AG08395 (cell line): Measurements from ENCODE around the gene UFSP2.
A peak's percentile ranks its signal among the peaks of the same experiment; 100 is the strongest.

ENCODE experiments used
- DNase-seq: peaks from one replicate; pipeline ENCODE4 v3.0.0; 2012; ENCODE audit warnings: mixed read lengths, low spot score

UFSP2 gene

GRCh38 chr4:185426960-185427688, 1.4 kb upstream of the UFSP2 start:
- no peak for DNase-seq

- DNase-seq: peak; percentile 57
Observed at GRCh38 chr4:185424905-185425646, 688 bp downstream of the UFSP2 start.

GRCh38 chr4:185421366-185422124, 4.2 kb downstream of the UFSP2 start:
- peak; percentile 28 for DNase-seq

GRCh38 chr4:185416955-185417354, 8.8 kb downstream of the UFSP2 start:
- no peak for DNase-seq

DNA sequence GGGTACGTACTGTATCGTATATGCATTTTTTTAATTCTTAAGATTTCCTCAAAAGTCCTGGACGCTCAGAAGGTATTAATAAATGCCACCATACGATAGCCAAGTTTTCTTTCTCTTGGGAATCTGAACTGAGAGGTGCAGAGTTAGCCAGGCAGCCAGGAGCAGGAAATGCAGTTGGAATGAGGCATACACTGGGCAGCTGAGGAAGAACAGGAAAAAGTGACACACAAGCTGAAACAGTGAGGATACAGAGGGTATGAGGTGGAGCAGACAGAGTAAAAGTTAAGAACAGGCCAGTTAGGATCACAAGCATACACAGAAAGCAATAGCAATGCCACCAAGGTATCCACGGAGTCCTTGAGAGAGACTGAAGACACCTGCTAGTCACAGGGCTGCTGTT, 13.4 kb downstream of the UFSP2 start:
- no peak for DNase-seq

DNA sequence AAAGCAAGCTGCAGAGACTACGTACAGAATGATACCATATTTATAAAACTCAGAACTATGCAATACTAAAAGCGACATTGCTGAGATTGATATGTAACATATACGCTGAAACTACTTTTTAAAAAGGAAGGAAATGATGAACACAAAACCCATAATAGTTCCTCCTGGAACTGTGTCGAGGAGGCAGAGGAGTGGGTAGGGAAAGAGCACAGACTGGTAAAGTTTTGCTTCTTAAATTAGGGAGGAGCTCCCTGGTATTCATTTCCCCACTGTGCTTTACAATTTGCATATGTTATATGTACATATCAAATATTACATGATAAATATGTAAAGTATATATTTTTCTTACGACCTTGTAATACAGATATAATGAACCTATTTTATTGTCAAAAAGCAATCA, 13.9 kb downstream of the UFSP2 start:
- no peak for DNase-seq

GRCh38 chr4:185408432-185408831, 17.3 kb downstream of the UFSP2 start:
- DNase-seq: no peak

- no peak for DNase-seq
Observed at GRCh38 chr4:185405296-185405999, 20.3 kb downstream of the UFSP2 start.

DNA sequence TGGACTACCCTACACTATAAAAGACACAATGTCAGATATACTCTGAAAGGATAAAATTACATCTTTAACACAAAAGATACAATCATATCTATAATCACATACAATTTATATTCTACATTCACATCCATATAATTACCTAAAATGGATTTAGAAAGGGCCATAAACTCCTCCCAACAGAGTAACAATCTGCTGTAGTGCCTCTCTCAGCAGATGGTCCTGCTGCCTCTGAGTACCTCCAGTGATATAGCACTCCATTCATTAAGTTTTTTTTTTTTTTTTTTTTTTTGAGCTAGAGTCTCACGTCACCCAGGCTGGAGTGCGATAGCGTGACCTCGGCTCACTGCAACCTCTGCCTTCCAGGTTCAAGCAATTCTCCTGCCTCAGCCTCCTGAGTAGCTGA, 21.7 kb downstream of the UFSP2 start:
- no peak for DNase-seq

GRCh38 chr4:185399466-185399865, 26.3 kb downstream of the UFSP2 start:
- DNase-seq: no peak

DNA sequence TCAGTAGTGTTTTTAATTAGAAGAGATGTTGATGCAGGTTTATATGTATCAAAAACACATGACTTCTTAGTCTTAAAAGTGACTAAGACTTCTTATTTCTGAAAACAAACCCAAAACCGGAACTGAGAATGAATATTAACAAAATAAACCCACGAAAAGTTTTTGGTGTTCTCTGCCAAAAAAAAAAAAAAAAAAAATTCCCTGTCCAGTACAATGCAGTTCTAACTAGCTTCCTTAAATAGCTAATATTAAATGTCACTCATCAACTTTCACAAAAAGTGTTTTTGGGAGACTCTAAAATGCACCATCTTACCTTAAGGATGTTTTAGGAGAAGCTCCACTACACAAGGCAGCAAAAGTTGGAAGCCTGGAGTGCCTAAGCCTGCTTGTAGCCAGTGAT, 27.1 kb downstream of the UFSP2 start:
- DNase-seq: no peak

DNA sequence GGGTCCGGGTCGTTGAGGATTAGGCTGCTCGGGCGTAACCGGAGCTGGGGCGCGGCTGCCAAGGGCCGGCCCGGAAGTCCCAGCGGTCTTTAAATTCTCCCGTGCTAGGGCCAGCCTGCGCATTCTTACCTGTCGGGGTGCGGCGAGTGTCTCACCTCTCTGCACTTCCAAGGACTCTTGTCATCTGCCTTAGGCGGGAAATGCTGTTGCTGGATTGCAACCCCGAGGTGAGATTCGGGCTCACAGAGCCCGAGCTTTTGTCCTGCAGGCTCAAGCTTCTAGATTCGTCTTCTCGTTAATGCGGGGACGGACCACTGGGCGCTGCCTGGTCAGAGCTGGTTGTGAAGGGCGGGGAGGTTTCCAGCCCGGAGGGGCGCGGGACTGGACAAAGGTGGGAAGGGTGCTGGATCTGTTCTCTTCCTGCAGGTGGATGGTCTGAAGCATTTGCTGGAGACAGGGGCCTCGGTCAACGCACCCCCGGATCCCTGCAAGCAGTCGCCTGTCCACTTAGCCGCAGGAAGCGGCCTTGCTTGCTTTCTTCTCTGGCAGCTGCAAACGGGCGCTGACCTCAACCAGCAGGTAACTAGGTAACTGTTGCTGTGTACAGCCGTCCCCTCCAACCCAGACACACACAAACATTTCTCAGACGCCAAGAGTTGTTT, 28.9 kb downstream of the UFSP2 start, which contains the start of gene ANKRD37:
ANKRD37 (plus strand) TSS at position 118 of the 662 bp plus-strand sequence; CDS start at position 201, 83 bp downstream.
- peak; percentile 38 for DNase-seq

DNA sequence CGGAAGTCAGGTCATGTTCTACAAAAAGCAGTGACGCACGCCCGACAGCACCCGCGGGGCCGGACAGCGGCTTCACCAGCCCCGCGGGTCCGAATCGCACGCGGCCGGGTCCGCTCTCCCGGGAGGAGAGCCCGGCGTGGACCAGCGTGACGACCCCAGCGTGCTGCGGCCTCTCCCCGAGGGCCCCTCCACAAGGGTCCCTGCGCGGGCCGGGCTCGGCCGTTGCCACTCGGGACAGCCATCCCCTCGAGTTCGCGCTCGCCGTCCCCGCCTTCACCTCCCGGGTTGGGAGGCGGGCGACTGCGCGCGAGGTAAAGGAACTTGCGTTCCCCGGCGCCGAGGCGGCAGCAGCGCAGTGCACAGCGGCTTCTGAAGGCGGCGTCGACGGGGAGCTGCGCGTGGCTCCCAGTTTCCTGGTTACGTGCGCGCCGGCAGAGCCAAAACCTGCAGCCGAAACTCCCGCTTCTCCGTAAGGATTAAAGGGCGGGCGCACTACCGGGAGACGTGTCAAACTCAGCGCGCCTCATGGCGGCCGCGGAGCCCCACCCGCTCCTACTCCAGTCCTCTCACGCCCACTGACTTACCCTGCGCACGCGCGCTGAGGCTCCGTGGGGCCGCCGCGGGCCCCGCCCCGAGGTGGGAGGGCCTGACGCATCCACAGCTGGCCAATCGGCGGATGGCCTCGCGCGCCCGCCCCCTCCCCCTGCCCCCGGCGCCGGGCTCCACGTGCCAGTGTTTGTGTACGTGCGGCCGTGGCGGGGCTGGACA, 29.6 kb downstream of the UFSP2 start:
- peak; percentile 100 for DNase-seq

GRCh38 chr4:185395238-185395955, 30.4 kb downstream of the UFSP2 start, which contains the start of gene LRP2BP:
Gene LRP2BP, minus strand, starts transcription at chr4:185395924. Its CDS starts 17,738 bp downstream, at chr4:185378186.
- no peak for DNase-seq

DNA sequence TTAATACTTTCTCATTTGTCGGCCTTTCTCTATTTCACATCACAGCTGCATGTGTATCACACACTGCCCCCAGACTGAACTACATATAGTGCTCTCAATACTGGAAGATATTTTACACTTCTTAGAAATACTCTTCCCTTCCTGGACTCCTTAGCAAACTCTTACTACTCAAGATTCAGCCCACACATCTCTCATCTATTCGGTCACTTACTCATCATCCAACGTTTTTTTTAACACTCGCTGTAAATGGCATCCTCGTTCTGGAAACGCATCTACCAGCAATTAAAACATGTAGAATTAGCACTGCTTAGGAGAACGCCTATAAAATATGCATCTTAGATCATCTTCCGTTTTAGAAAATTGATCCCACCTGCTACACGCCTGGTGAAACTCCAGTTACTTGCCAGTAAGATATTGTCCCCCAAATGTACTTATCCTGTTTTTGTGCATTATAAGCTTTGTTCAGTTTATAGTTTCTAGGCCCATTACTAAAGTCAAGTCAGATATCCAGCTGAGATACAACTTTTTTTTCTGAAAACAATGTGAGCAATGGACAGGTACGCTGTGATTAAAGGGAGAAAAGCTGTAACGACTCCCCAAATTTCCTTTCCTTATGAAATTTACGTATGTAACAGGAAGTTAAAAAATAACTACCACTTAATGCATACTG, 31.1 kb downstream of the UFSP2 start:
- no peak for DNase-seq

DNA sequence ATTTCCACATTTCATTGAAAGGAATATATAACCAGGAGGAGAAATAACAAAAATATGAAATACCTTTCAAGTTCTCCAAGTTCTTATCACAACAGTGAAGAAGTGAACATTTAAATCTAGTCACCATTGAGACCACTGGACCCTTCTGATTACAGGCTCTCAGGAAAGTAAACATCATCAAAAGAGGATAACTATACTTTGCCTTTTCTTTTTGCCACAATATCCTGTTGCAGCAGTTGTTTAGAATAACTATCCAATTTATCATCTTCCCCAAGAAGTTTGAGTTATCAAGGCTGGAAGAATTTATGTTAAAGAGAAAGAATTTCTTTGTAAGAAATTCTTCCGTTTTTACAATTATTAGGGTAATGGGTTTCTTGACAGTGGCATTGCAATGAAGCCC, 33.6 kb downstream of the UFSP2 start:
- DNase-seq: no peak

GRCh38 chr4:185390941-185391340, 34.8 kb downstream of the UFSP2 start:
- DNase-seq: no peak

DNA sequence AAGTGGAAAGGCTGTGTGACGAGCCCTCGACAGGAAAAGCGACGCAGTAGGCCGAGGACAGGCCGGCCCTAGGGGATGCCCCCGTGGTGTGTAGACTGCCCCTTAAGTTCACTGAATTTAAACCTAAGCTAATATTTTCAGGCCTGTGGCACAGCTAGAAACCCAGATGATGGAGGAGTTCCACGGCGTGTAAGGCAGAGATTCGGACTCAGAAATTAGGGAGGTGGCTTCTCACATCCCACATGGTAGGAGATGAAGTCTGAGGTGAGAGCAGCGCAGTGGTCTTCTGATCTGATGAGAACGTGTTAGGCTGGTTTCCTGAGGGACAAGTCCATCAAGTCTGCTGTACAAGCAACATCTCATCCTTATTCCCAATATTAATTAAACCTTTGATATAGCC, 37.8 kb downstream of the UFSP2 start:
- DNase-seq: no peak

GRCh38 chr4:185384930-185385331, 40.8 kb downstream of the UFSP2 start:
- peak; percentile 6 for DNase-seq
